GM18520 (cell line): Measurements from ENCODE around the gene MSI2.
"Not testable (repeated sequence)": the region's sequence is repeated elsewhere in the genome, so short reads cannot be mapped to it uniquely, and the experiment has no call there.

ENCODE experiments used
- ATAC-seq: cut with Tn5 transposase; IDR thresholded peaks from one replicate; pipeline ENCODE4 v1.9.1; 2021; ENCODE audit not compliant: unreplicated experiment

The MSI2 gene

GRCh38 chr17:57255776-57256681 lies at the start of gene MSI2:
TSS of gene MSI2 (plus strand) at chr17:57256523. CDS start at chr17:57256743, 220 bp downstream.
- ATAC-seq: peak; percentile 60

- no peak for ATAC-seq
These were observed 49.4 kb upstream of the MSI2 start for GRCh38 chr17:57206928-57207327.

GRCh38 chr17:57207396-57207795 lies 48.9 kb upstream of the MSI2 start:
- ATAC-seq: no peak

- ATAC-seq: no peak
These were observed 46.1 kb upstream of the MSI2 start for GRCh38 chr17:57210224-57210553.

- ATAC-seq: no peak
These were observed 45.3 kb upstream of the MSI2 start for GRCh38 chr17:57210972-57211411.

GRCh38 chr17:57211543-57211942 lies 44.8 kb upstream of the MSI2 start:
- ATAC-seq: no peak

GRCh38 chr17:57213180-57213825 lies 43.0 kb upstream of the MSI2 start:
- no peak for ATAC-seq

GRCh38 chr17:57215317-57215716 lies 41.0 kb upstream of the MSI2 start:
- no peak for ATAC-seq

- ATAC-seq: no peak
These were observed 34.7 kb upstream of the MSI2 start for GRCh38 chr17:57221366-57222350.

- not testable (repeated sequence) for ATAC-seq
These were observed 33.9 kb upstream of the MSI2 start for GRCh38 chr17:57222422-57222821.

GRCh38 chr17:57225127-57225526 lies 31.2 kb upstream of the MSI2 start:
- no peak for ATAC-seq

- no peak for ATAC-seq
These were observed 29.5 kb upstream of the MSI2 start for GRCh38 chr17:57226793-57227192.

- ATAC-seq: no peak
These were observed 27.4 kb upstream of the MSI2 start for GRCh38 chr17:57228911-57229310.

- ATAC-seq: no peak
These were observed 22.1 kb upstream of the MSI2 start for GRCh38 chr17:57234061-57234738.

- ATAC-seq: no peak
These were observed 21.6 kb upstream of the MSI2 start for GRCh38 chr17:57234739-57235092.

GRCh38 chr17:57235124-57235523 lies 21.2 kb upstream of the MSI2 start:
- no peak for ATAC-seq

- ATAC-seq: no peak
These were observed 19.5 kb upstream of the MSI2 start for GRCh38 chr17:57236686-57237299.

- no peak for ATAC-seq
These were observed 15.7 kb upstream of the MSI2 start for GRCh38 chr17:57240648-57241047.

GRCh38 chr17:57242148-57242547 lies 14.2 kb upstream of the MSI2 start:
- no peak for ATAC-seq

GRCh38 chr17:57243171-57243622 lies 13.1 kb upstream of the MSI2 start:
- no peak for ATAC-seq
